ENCODE results near the gene TAF4.

The TAF4 gene

GRCh38 chr20:62104234-62104789, 38.6 kb upstream of the TAF4 start:
- Histone ChIP-seq H3K27ac (ENCODE audit: insufficient read depth in 1 of 2, low read depth in 1 of 2, low read length in 2 of 2, poor library complexity in 1 of 2, severe bottlenecking in 2 of 2) (no peak overlapping the region), H3K36me3 (ENCODE audit: control insufficient read depth in 4 of 4, insufficient read depth in 4 of 4, low read length in 3 of 4) (no peaks in the 10 kb centered on the region), H3K27me3 (replicated peaks in 2 of 5; ENCODE audit: control insufficient read depth in 4 of 5, insufficient read depth in 5 of 5, low read length in 4 of 5) (peaks cover 0 to 29% (median 0%) of the 10 kb centered on the region in 5 experiments), H3K4me3 (ENCODE audit: control insufficient read depth in 1 of 7, extremely low read depth in 1 of 7, insufficient read depth in 4 of 7, low read depth in 2 of 7, low read length in 6 of 7) (no peak overlapping the region), H3K9me3 (ENCODE audit: control extremely low read depth in 1 of 5, control insufficient read depth in 4 of 5, insufficient read depth in 2 of 5, low read depth in 1 of 5, low read length in 4 of 5) (peaks cover 0 to 67% (median 35%) of the 10 kb centered on the region in 5 experiments), H3K4me1 (ENCODE audit: control extremely low read depth in 1 of 4, control insufficient read depth in 4 of 4, insufficient read depth in 4 of 4, low read length in 3 of 4) (no peaks in the 10 kb centered on the region)
- ChIA-PET CTCF (no interaction called here), POLR2A (no interaction called here)
- 55% methylated on average over 11 of the region's 15 CpGs for WGBS (ENCODE audit: insufficient coverage)
- no peak for DNase-seq

DNA sequence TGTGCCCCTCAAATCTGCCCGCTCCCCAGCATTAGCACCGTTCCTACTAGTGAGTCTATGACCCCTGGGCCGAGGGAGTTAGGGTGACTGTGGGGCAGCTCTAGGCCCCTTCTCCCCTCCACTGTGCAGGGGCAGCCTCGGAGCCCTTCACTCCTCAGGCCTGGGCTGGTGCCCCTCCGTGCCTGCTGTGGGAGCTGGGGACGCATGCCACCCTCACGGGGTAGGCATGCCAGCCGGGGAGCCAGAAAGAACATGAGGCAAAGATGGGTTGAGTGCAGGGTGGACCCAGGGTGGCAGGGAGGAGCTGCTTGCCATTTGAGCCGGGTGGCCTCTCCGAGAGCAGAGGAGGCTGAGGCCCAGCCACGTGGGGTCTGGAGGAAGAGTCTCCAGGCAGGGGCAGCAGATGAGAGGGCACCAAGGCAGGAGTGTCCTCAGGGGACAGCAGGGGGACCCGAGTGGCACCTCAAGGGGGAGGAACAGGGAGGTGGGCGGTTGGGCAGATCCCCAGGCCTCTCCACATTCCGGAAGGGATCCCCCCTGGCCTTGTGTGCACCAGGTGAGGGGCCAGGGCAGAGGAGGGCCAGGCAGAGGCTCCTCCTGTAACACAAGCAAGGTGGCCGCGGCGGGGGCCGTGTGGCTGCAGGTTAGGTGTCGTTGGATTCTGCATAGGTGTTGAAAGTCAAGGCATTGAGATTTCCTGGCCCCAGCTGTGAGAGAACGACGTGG, 38.0 kb upstream of the TAF4 start:
- Histone ChIP-seq H3K27ac (ENCODE audit: insufficient read depth in 1 of 2, low read depth in 1 of 2, low read length in 2 of 2, poor library complexity in 1 of 2, severe bottlenecking in 2 of 2) (no peak overlapping the region), H3K36me3 (ENCODE audit: control insufficient read depth in 4 of 4, insufficient read depth in 4 of 4, low read length in 3 of 4) (no peaks in the 10 kb centered on the region), H3K4me3 (ENCODE audit: control insufficient read depth in 1 of 7, extremely low read depth in 1 of 7, insufficient read depth in 4 of 7, low read depth in 2 of 7, low read length in 6 of 7) (no peak overlapping the region), H3K4me1 (ENCODE audit: control extremely low read depth in 1 of 4, control insufficient read depth in 4 of 4, insufficient read depth in 4 of 4, low read length in 3 of 4) (no peaks in the 10 kb centered on the region), H3K9me3 (ENCODE audit: control extremely low read depth in 1 of 5, control insufficient read depth in 4 of 5, insufficient read depth in 2 of 5, low read depth in 1 of 5, low read length in 4 of 5) (peaks cover 0 to 67% (median 35%) of the 10 kb centered on the region in 5 experiments), H3K27me3 (replicated peaks in 2 of 5; ENCODE audit: control insufficient read depth in 4 of 5, insufficient read depth in 5 of 5, low read length in 4 of 5) (peaks cover 0 to 29% (median 0%) of the 10 kb centered on the region in 5 experiments)
- no peak for DNase-seq
- ChIA-PET CTCF (interaction anchor here (0.8 to 1.0 kb wide), 2 partner anchors 9 to 77 kb away, joined by 3 to 6 read pairs; no protein-coding TSS in a partner anchor), POLR2A (no interaction called here)
- WGBS (ENCODE audit: insufficient coverage), result 90% methylated on average over 15 of the region's 21 CpGs

GRCh38 chr20:62101078-62101477, 35.4 kb upstream of the TAF4 start:
- Histone ChIP-seq H3K9me3 (ENCODE audit: control extremely low read depth in 1 of 5, control insufficient read depth in 4 of 5, insufficient read depth in 2 of 5, low read depth in 1 of 5, low read length in 4 of 5) (peaks cover 0 to 55% (median 20%) of the 10 kb centered on the region in 5 experiments), H3K27me3 (replicated peaks in 2 of 5; ENCODE audit: control insufficient read depth in 4 of 5, insufficient read depth in 5 of 5, low read length in 4 of 5) (peaks cover 0 to 29% (median 0%) of the 10 kb centered on the region in 5 experiments)
- 88% methylated on average over 1 of the region's 4 CpGs for WGBS (ENCODE audit: insufficient coverage)

DNA sequence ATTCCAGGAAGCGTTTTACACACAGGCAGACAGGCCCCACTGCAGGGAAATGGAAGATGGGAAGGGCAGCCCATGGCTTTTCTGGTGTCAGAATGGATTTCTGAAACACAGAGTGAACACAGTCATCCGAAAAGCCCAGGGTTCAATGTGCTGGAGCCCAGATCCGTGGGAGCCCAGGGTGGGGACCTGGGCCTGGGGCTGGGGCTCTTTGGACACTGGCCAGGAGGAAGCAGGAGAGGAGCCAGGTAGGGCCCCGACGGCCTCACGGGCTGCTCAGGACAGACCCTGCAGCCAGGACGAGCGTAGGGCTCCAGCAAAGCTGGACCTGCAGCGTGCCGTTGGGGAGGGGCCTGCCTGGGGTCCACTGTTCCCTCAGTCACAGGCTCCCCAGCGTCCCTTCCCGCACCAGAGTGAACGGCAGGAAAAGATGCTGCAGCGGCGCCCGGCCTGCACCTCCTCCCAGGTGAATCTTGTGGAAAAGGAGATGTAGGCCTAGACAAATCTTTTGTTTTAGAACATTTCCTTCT, 32.3 kb upstream of the TAF4 start:
- WGBS (ENCODE audit: insufficient coverage), result 88% methylated on average over 15 of the region's 16 CpGs
- Histone ChIP-seq H3K36me3 (ENCODE audit: control insufficient read depth in 4 of 4, insufficient read depth in 4 of 4, low read length in 3 of 4) (no peaks in the 10 kb centered on the region), H3K27me3 (replicated peaks in 2 of 5; ENCODE audit: control insufficient read depth in 4 of 5, insufficient read depth in 5 of 5, low read length in 4 of 5) (peaks cover 0 to 9% (median 0%) of the 10 kb centered on the region in 5 experiments), H3K4me1 (ENCODE audit: control extremely low read depth in 1 of 4, control insufficient read depth in 4 of 4, insufficient read depth in 4 of 4, low read length in 3 of 4) (peaks cover 0 to 2% (median 0%) of the 10 kb centered on the region in 4 experiments), H3K4me3 (ENCODE audit: control insufficient read depth in 1 of 7, extremely low read depth in 1 of 7, insufficient read depth in 4 of 7, low read depth in 2 of 7, low read length in 6 of 7) (no peak overlapping the region), H3K9me3 (ENCODE audit: control extremely low read depth in 1 of 5, control insufficient read depth in 4 of 5, insufficient read depth in 2 of 5, low read depth in 1 of 5, low read length in 4 of 5) (peaks cover 0 to 36% (median 20%) of the 10 kb centered on the region in 5 experiments), H3K27ac (ENCODE audit: insufficient read depth in 1 of 2, low read depth in 1 of 2, low read length in 2 of 2, poor library complexity in 1 of 2, severe bottlenecking in 2 of 2) (no peak overlapping the region)
- ChIA-PET POLR2A (no interaction called here), CTCF (no interaction called here)
- DNase-seq, result no peak

More at GRCh38 chr20:62101078-62101477, 35.4 kb upstream of the TAF4 start:
- H3K36me3 ChIP-seq (ENCODE audit: control insufficient read depth in 4 of 4, insufficient read depth in 4 of 4, low read length in 3 of 4), result no peaks in the 10 kb centered on the region
- ChIA-PET POLR2A (no interaction called here), CTCF (interaction anchor here (0.9 kb wide), 1 partner anchor 11 kb away, joined by 3 read pairs; no protein-coding TSS in a partner anchor)
- no peak for DNase-seq
- H3K27ac ChIP-seq (ENCODE audit: insufficient read depth in 1 of 2, low read depth in 1 of 2, low read length in 2 of 2, poor library complexity in 1 of 2, severe bottlenecking in 2 of 2), result no peak overlapping the region
- H3K4me1 ChIP-seq (ENCODE audit: control extremely low read depth in 1 of 4, control insufficient read depth in 4 of 4, insufficient read depth in 4 of 4, low read length in 3 of 4), result peaks cover 0 to 2% (median 0%) of the 10 kb centered on the region in 4 experiments
- H3K4me3 ChIP-seq (ENCODE audit: control insufficient read depth in 1 of 7, extremely low read depth in 1 of 7, insufficient read depth in 4 of 7, low read depth in 2 of 7, low read length in 6 of 7), result no peak overlapping the region

DNA sequence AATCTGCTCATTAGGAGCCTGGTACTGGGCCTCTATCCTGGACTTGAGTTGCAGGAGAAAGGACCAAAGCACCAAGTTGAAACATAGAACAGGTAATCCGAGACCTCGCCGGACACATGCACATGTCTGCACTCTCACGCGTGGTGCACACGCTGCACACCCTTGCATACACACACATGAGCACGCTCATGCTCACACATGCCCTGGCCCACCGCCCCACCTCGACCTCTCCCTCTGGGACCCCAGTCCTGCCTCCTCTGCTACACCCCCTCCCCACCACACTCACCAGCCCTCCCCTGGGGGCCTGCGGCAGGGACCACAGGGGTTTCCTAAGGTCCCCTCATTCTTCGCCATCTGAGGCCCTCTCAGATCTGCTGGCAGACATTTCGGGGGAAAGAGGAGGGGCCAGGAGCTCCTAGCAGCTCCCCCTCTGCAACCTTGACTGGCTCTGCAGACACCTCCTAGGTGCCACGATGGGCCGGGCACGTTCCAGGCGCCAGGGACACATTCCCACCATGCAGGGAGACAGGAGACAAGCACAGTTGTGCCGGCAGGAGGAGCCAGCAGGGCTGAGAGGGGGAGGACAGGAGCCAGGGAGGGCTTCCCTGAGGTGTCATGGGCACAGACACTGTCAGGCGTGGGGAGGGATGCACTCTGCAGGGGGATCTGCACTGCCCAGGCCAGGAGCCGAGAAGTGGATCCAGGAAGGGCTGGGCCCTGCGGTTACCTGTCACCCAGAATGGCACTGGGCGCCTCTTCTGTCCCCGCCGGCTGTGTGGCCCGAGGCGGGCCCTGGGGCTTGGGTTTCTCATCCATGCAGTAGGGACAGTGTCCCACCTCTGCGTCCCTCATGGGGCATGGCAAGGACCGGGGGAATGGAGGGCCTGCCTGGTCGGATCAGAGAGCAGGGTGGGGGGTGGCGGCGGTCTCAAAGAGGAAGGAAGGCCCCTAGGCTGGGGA, 31.0 kb upstream of the TAF4 start:
- no peaks in the 10 kb centered on the region for H3K36me3 ChIP-seq (ENCODE audit: control insufficient read depth in 4 of 4, insufficient read depth in 4 of 4, low read length in 3 of 4)
- H3K9me3 ChIP-seq (ENCODE audit: control extremely low read depth in 1 of 5, control insufficient read depth in 4 of 5, insufficient read depth in 2 of 5, low read depth in 1 of 5, low read length in 4 of 5), result peaks cover 0 to 32% (median 13%) of the 10 kb centered on the region in 5 experiments
- POLR2A ChIA-PET, result no interaction called here
- CTCF ChIA-PET, result no interaction called here
- WGBS (ENCODE audit: insufficient coverage), result 85% methylated on average over 26 of the region's 30 CpGs
- no peak overlapping the region for H3K4me3 ChIP-seq (ENCODE audit: control insufficient read depth in 1 of 7, extremely low read depth in 1 of 7, insufficient read depth in 4 of 7, low read depth in 2 of 7, low read length in 6 of 7)
- no peak for DNase-seq
- no peak overlapping the region for H3K27ac ChIP-seq (ENCODE audit: insufficient read depth in 1 of 2, low read depth in 1 of 2, low read length in 2 of 2, poor library complexity in 1 of 2, severe bottlenecking in 2 of 2)
- H3K27me3 ChIP-seq (replicated peaks in 2 of 5; ENCODE audit: control insufficient read depth in 4 of 5, insufficient read depth in 5 of 5, low read length in 4 of 5), result peaks cover 0 to 3% (median 0%) of the 10 kb centered on the region in 5 experiments
- H3K4me1 ChIP-seq (ENCODE audit: control extremely low read depth in 1 of 4, control insufficient read depth in 4 of 4, insufficient read depth in 4 of 4, low read length in 3 of 4), result peaks cover 0 to 2% (median 0%) of the 10 kb centered on the region in 4 experiments

GRCh38 chr20:62089393-62089792, 23.7 kb upstream of the TAF4 start:
- no peaks in the 10 kb centered on the region for H3K4me1 ChIP-seq (ENCODE audit: control extremely low read depth in 1 of 4, control insufficient read depth in 4 of 4, insufficient read depth in 4 of 4, low read length in 3 of 4)
- ChIA-PET CTCF (interaction anchor here (1.1 to 1.5 kb wide), 2 partner anchors 47 to 49 kb away, joined by 4 to 6 read pairs; no protein-coding TSS in a partner anchor), POLR2A (no interaction called here)
- peaks cover 0 to 13% (median 2%) of the 10 kb centered on the region in 5 experiments for H3K27me3 ChIP-seq (replicated peaks in 2 of 5; ENCODE audit: control insufficient read depth in 4 of 5, insufficient read depth in 5 of 5, low read length in 4 of 5)
- DNase-seq, result no peak
- H3K27ac ChIP-seq (ENCODE audit: insufficient read depth in 1 of 2, low read depth in 1 of 2, low read length in 2 of 2, poor library complexity in 1 of 2, severe bottlenecking in 2 of 2), result no peak overlapping the region
- H3K4me3 ChIP-seq (ENCODE audit: control insufficient read depth in 1 of 7, extremely low read depth in 1 of 7, insufficient read depth in 4 of 7, low read depth in 2 of 7, low read length in 6 of 7), result no peak overlapping the region
- WGBS (ENCODE audit: insufficient coverage), result 60% methylated on average over 1 of the region's 3 CpGs
- H3K9me3 ChIP-seq (ENCODE audit: control extremely low read depth in 1 of 5, control insufficient read depth in 4 of 5, insufficient read depth in 2 of 5, low read depth in 1 of 5, low read length in 4 of 5), result peaks cover 0 to 5% (median 3%) of the 10 kb centered on the region in 5 experiments
- H3K36me3 ChIP-seq (ENCODE audit: control insufficient read depth in 4 of 4, insufficient read depth in 4 of 4, low read length in 3 of 4), result no peaks in the 10 kb centered on the region

Measured in common myeloid progenitor, CD34-positive (primary cell).